ENCODE data around the gene NINJ1. TPM values are rescaled to one million over a fixed set of nuclear protein-coding genes. Genes with fewer than 3 reads are reported as not detected.
"Not testable (repeated sequence)": the region's sequence is repeated elsewhere in the genome, so short reads cannot be mapped to it uniquely, and the experiment has no call there.

The NINJ1 gene
- total RNA-seq, 1 donor from 2014 or later = 34.7 TPM

GRCh38 chr9:93105620-93106019 lies 28.4 kb downstream of the NINJ1 start:
- Mint-ChIP-seq H3K36me3 (peaks cover 22% of the 10 kb centered on the region), H3K4me3 (no peak overlapping the region)

GRCh38 chr9:93101086-93101485 lies 33.0 kb downstream of the NINJ1 start:
- H3K36me3 Mint-ChIP-seq = peaks cover 21% of the 10 kb centered on the region
- not testable (repeated sequence) for H3K27ac Mint-ChIP-seq; DNase-seq (ENCODE audit: low spot score in 2 of 2, unreplicated experiment in 2 of 2); H3K4me3 Mint-ChIP-seq; H3K27me3 Mint-ChIP-seq (ENCODE audit: low read depth)
- H3K4me1 Mint-ChIP-seq = peaks cover 18% of the 10 kb centered on the region
- peaks cover 35% of the 10 kb centered on the region for H3K9me3 Mint-ChIP-seq

More at GRCh38 chr9:93105620-93106019, 28.4 kb downstream of the NINJ1 start:
- Mint-ChIP-seq H3K27me3 (ENCODE audit: low read depth) (no peaks in the 10 kb centered on the region), H3K27ac (no peak overlapping the region), H3K9me3 (peaks cover 33% of the 10 kb centered on the region), H3K4me1 (no peaks in the 10 kb centered on the region)
- DNase-seq (ENCODE audit: low spot score in 2 of 2, unreplicated experiment in 2 of 2) = no peak
- no peak for TF ChIP-seq CTCF (IDR thresholded peaks at IDR 0.05; ENCODE audit: unreplicated experiment)

GRCh38 chr9:93100276-93100636 lies 33.8 kb downstream of the NINJ1 start:
- no peak for DNase-seq (ENCODE audit: low spot score in 2 of 2, unreplicated experiment in 2 of 2)
- peaks cover 19% of the 10 kb centered on the region for H3K36me3 Mint-ChIP-seq
- TF ChIP-seq CTCF (IDR thresholded peaks at IDR 0.05; ENCODE audit: unreplicated experiment) = no peak
- no peak overlapping the region for H3K27ac Mint-ChIP-seq
- no peak overlapping the region for H3K4me3 Mint-ChIP-seq
- H3K27me3 Mint-ChIP-seq (ENCODE audit: low read depth) = no peaks in the 10 kb centered on the region
- H3K9me3 Mint-ChIP-seq = peaks cover 29% of the 10 kb centered on the region
- H3K4me1 Mint-ChIP-seq = peaks cover 18% of the 10 kb centered on the region

- TF ChIP-seq CTCF (IDR thresholded peaks at IDR 0.05; ENCODE audit: unreplicated experiment) = no peak
- peaks cover 26% of the 10 kb centered on the region for H3K9me3 Mint-ChIP-seq
- H3K4me3 Mint-ChIP-seq = no peak overlapping the region
- H3K27ac Mint-ChIP-seq = no peak overlapping the region
- no peak for DNase-seq (ENCODE audit: low spot score in 2 of 2, unreplicated experiment in 2 of 2)
- H3K27me3 Mint-ChIP-seq (ENCODE audit: low read depth) = no peaks in the 10 kb centered on the region
- peaks cover 19% of the 10 kb centered on the region for H3K36me3 Mint-ChIP-seq
- H3K4me1 Mint-ChIP-seq = peaks cover 20% of the 10 kb centered on the region
Observed at GRCh38 chr9:93099551-93100275, 34.3 kb downstream of the NINJ1 start.

GRCh38 chr9:93098236-93098946 lies 35.7 kb downstream of the NINJ1 start:
- peaks cover 11% of the 10 kb centered on the region for H3K36me3 Mint-ChIP-seq
- H3K27me3 Mint-ChIP-seq (ENCODE audit: low read depth) = no peaks in the 10 kb centered on the region
- H3K9me3 Mint-ChIP-seq = peaks cover 15% of the 10 kb centered on the region
- TF ChIP-seq CTCF (IDR thresholded peaks at IDR 0.05; ENCODE audit: unreplicated experiment) = no peak
- DNase-seq (ENCODE audit: low spot score in 2 of 2, unreplicated experiment in 2 of 2) = no peak
- peak overlapping the region; percentile 17 for H3K4me3 Mint-ChIP-seq
- peaks cover 31% of the 10 kb centered on the region for H3K4me1 Mint-ChIP-seq
- H3K27ac Mint-ChIP-seq = no peak overlapping the region

- H3K4me1 Mint-ChIP-seq = peaks cover 39% of the 10 kb centered on the region
- no peak for DNase-seq (ENCODE audit: low spot score in 2 of 2, unreplicated experiment in 2 of 2)
Observed at GRCh38 chr9:93097511-93098201, 36.4 kb downstream of the NINJ1 start.

More at GRCh38 chr9:93097511-93098201, 36.4 kb downstream of the NINJ1 start:
- no peak for TF ChIP-seq CTCF (IDR thresholded peaks at IDR 0.05; ENCODE audit: unreplicated experiment)
- no peaks in the 10 kb centered on the region for H3K27me3 Mint-ChIP-seq (ENCODE audit: low read depth)
- H3K27ac Mint-ChIP-seq = no peak overlapping the region
- H3K4me3 Mint-ChIP-seq = peak overlapping the region; percentile 78
- peaks cover 10% of the 10 kb centered on the region for H3K9me3 Mint-ChIP-seq
- H3K36me3 Mint-ChIP-seq = peaks cover 9% of the 10 kb centered on the region

Measured in mesothelial cell of epicardium (in vitro differentiated cells).